Measurements from ENCODE around the gene LCLAT1. TPM values are rescaled to one million over a fixed set of nuclear protein-coding genes. Genes with fewer than 3 reads are reported as not detected.

LCLAT1 gene
- total and polyA plus RNA-seq, 4 donors = 2.4 to 14.6 (median 10.7) TPM

- DNase-seq (ENCODE audit: low spot score) = no peak
- H3K9me3 ChIP-seq (ENCODE audit: control insufficient read depth in 4 of 4, low read length in 3 of 4) = no peaks in the 10 kb centered on the region
- H3K4me3 ChIP-seq (ENCODE audit: low read depth in 1 of 3, low read length in 3 of 3) = no peak overlapping the region
- WGBS = 88% methylated on average over 4 of the region's 4 CpGs
- no peak overlapping the region for H3K9ac ChIP-seq (ENCODE audit: low read depth in 1 of 2, low read length in 2 of 2)
- H3K4me1 ChIP-seq (ENCODE audit: control insufficient read depth in 4 of 4, insufficient read depth in 4 of 4, low read length in 3 of 4) = no peaks in the 10 kb centered on the region
- TF ChIP-seq CTCF (IDR thresholded peaks at IDR 0.05; ENCODE audit: low read depth, low read length, missing input control) (no peak), FOXA2 (IDR thresholded peaks at IDR 0.05) (no peak), FOXA1 (IDR thresholded peaks at IDR 0.05) (no peak), ATF3 (IDR thresholded peaks at IDR 0.05) (no peak), GABPA (IDR thresholded peaks at IDR 0.05 in 1 of 2, conservative IDR thresholded peaks at IDR 0.05 in 1 of 2) (no peak)
- H3K36me3 ChIP-seq (ENCODE audit: control insufficient read depth in 4 of 4, insufficient read depth in 3 of 4, low read depth in 1 of 4, low read length in 3 of 4) = no peaks in the 10 kb centered on the region
- H3K27ac ChIP-seq (ENCODE audit: low read depth in 1 of 2, low read length in 2 of 2) = no peak overlapping the region
- H3K27me3 ChIP-seq (ENCODE audit: control insufficient read depth in 4 of 4, insufficient read depth in 4 of 4, low read length in 3 of 4) = no peaks in the 10 kb centered on the region
Measured at GRCh38 chr2:30622452-30622851, 175.4 kb downstream of the LCLAT1 start.

GRCh38 chr2:30625276-30625675, 178.2 kb downstream of the LCLAT1 start:
- TF ChIP-seq FOXA2 (IDR thresholded peaks at IDR 0.05) (no peak), HNF4A (conservative IDR thresholded peaks at IDR 0.05) (no peak), ATF3 (IDR thresholded peaks at IDR 0.05) (no peak), GABPA (IDR thresholded peaks at IDR 0.05 in 1 of 2, conservative IDR thresholded peaks at IDR 0.05 in 1 of 2) (no peak), ZBTB33 (IDR thresholded peaks at IDR 0.05) (no peak), HNF4G (IDR thresholded peaks at IDR 0.05) (no peak), MAX (IDR thresholded peaks at IDR 0.05) (no peak), NR2F2 (IDR thresholded peaks at IDR 0.05) (no peak), FOXA1 (IDR thresholded peaks at IDR 0.05) (no peak), RXRA (IDR thresholded peaks at IDR 0.05) (no peak)
- no peak overlapping the region for H3K27ac ChIP-seq (ENCODE audit: low read depth in 1 of 2, low read length in 2 of 2)
- H3K4me1 ChIP-seq (ENCODE audit: control insufficient read depth in 4 of 4, insufficient read depth in 4 of 4, low read length in 3 of 4) = no peaks in the 10 kb centered on the region
- no peaks in the 10 kb centered on the region for H3K36me3 ChIP-seq (ENCODE audit: control insufficient read depth in 4 of 4, insufficient read depth in 3 of 4, low read depth in 1 of 4, low read length in 3 of 4)
- H3K9ac ChIP-seq (ENCODE audit: low read depth in 1 of 2, low read length in 2 of 2) = no peak overlapping the region
- no peaks in the 10 kb centered on the region for H3K9me3 ChIP-seq (ENCODE audit: control insufficient read depth in 4 of 4, low read length in 3 of 4)
- no peak for DNase-seq (ENCODE audit: low spot score)
- no peak overlapping the region for H3K4me3 ChIP-seq (ENCODE audit: low read depth in 1 of 3, low read length in 3 of 3)
- H3K27me3 ChIP-seq (ENCODE audit: control insufficient read depth in 4 of 4, insufficient read depth in 4 of 4, low read length in 3 of 4) = no peaks in the 10 kb centered on the region

GRCh38 chr2:30625701-30626100, 178.7 kb downstream of the LCLAT1 start:
- WGBS = 95% methylated on average over 3 of the region's 3 CpGs
- Histone ChIP-seq H3K4me3 (ENCODE audit: low read depth in 1 of 3, low read length in 3 of 3) (no peak overlapping the region), H3K9me3 (ENCODE audit: control insufficient read depth in 4 of 4, low read length in 3 of 4) (no peaks in the 10 kb centered on the region), H3K27ac (ENCODE audit: low read depth in 1 of 2, low read length in 2 of 2) (no peak overlapping the region), H3K36me3 (ENCODE audit: control insufficient read depth in 4 of 4, insufficient read depth in 3 of 4, low read depth in 1 of 4, low read length in 3 of 4) (no peaks in the 10 kb centered on the region), H3K4me1 (ENCODE audit: control insufficient read depth in 4 of 4, insufficient read depth in 4 of 4, low read length in 3 of 4) (no peaks in the 10 kb centered on the region), H3K27me3 (ENCODE audit: control insufficient read depth in 4 of 4, insufficient read depth in 4 of 4, low read length in 3 of 4) (no peaks in the 10 kb centered on the region), H3K9ac (ENCODE audit: low read depth in 1 of 2, low read length in 2 of 2) (no peak overlapping the region)
- no peak for DNase-seq (ENCODE audit: low spot score)
- no peak for TF ChIP-seq FOXA2 (IDR thresholded peaks at IDR 0.05)
- no peak for TF ChIP-seq RXRA (IDR thresholded peaks at IDR 0.05)
- TF ChIP-seq MAX (IDR thresholded peaks at IDR 0.05) = no peak
- no peak for TF ChIP-seq ATF3 (IDR thresholded peaks at IDR 0.05)
- no peak for TF ChIP-seq RAD21 (IDR thresholded peaks at IDR 0.05)
- TF ChIP-seq TAF1 (conservative IDR thresholded peaks at IDR 0.05) = no peak
- no peak for TF ChIP-seq REST (IDR thresholded peaks at IDR 0.05)
- TF ChIP-seq ZBTB33 (IDR thresholded peaks at IDR 0.05) = no peak
- TF ChIP-seq YY1 (IDR thresholded peaks at IDR 0.05) = no peak
